GM19239 (cell line): ENCODE data around the gene ERCC8.
"Not testable (repeated sequence)": the region's sequence is repeated elsewhere in the genome, so short reads cannot be mapped to it uniquely, and the experiment has no call there.

Experiments
- DNase-seq: peaks from one replicate; pipeline ENCODE4 v3.0.0; 2011; ENCODE audit warnings: low spot score; ENCODE audit not compliant: insufficient read length
- FAIRE-seq: peaks from 2 replicates; lab custom pipeline; 2011; peaks lifted over from hg19 to GRCh38; lab: Jason Lieb, UNC

The ERCC8 gene

GRCh38 chr5:60944904-60945812 lies at the start of gene ERCC8, which contains the start of gene NDUFAF2:
TSS of gene ERCC8 (minus strand) at chr5:60945070. CDS start at chr5:60945008, 62 bp downstream.
TSS of gene NDUFAF2 (plus strand) at chr5:60945205. CDS start at chr5:60945256, 51 bp downstream.
- DNase-seq (peak; percentile 88), FAIRE-seq (peak; percentile 100)

- DNase-seq: no peak
- no peak for FAIRE-seq
Observed at GRCh38 chr5:60993875-60994571, 49.2 kb upstream of the ERCC8 start.

- DNase-seq (no peak), FAIRE-seq (no peak)
Observed at GRCh38 chr5:60993425-60993824, 48.6 kb upstream of the ERCC8 start.

GRCh38 chr5:60992871-60993270 lies 48.0 kb upstream of the ERCC8 start:
- DNase-seq: no peak
- FAIRE-seq: no peak

GRCh38 chr5:60989790-60990189 lies 44.9 kb upstream of the ERCC8 start:
- no peak for FAIRE-seq
- no peak for DNase-seq

GRCh38 chr5:60982127-60982526 lies 37.3 kb upstream of the ERCC8 start:
- DNase-seq, FAIRE-seq: not testable (repeated sequence)

GRCh38 chr5:60980511-60980910 lies 35.6 kb upstream of the ERCC8 start:
- DNase-seq (no peak), FAIRE-seq (no peak)

- FAIRE-seq (no peak), DNase-seq (no peak)
Observed at GRCh38 chr5:60978968-60979367, 34.1 kb upstream of the ERCC8 start.

- DNase-seq (no peak), FAIRE-seq (no peak)
Observed at GRCh38 chr5:60977956-60978737, 33.3 kb upstream of the ERCC8 start.

- FAIRE-seq (no peak), DNase-seq (no peak)
Observed at GRCh38 chr5:60972231-60972630, 27.4 kb upstream of the ERCC8 start.

- DNase-seq (no peak), FAIRE-seq (no peak)
Observed at GRCh38 chr5:60961685-60962084, 16.8 kb upstream of the ERCC8 start.

- FAIRE-seq (peak; percentile 55), DNase-seq (no peak)
Observed at GRCh38 chr5:60960591-60960990, 15.7 kb upstream of the ERCC8 start.

- DNase-seq: no peak
- FAIRE-seq: no peak
Observed at GRCh38 chr5:60959156-60959555, 14.3 kb upstream of the ERCC8 start.

- FAIRE-seq (peak; percentile 33), DNase-seq (no peak)
Observed at GRCh38 chr5:60958712-60959111, 13.8 kb upstream of the ERCC8 start.

- FAIRE-seq (peak; percentile 37), DNase-seq (no peak)
Observed at GRCh38 chr5:60958088-60958487, 13.2 kb upstream of the ERCC8 start.

GRCh38 chr5:60955239-60955638 lies 10.4 kb upstream of the ERCC8 start:
- FAIRE-seq: peak; percentile 45
- no peak for DNase-seq

GRCh38 chr5:60948738-60949137 lies 3.9 kb upstream of the ERCC8 start:
- no peak for FAIRE-seq
- no peak for DNase-seq

- DNase-seq (no peak), FAIRE-seq (peak; percentile 47)
Observed at GRCh38 chr5:60945813-60946187, 930 bp upstream of the ERCC8 start.

- no peak for DNase-seq
- no peak for FAIRE-seq
Observed at GRCh38 chr5:60943624-60944023, 1.2 kb downstream of the ERCC8 start.

- DNase-seq: no peak
- no peak for FAIRE-seq
Observed at GRCh38 chr5:60929024-60929423, 15.8 kb downstream of the ERCC8 start.
